ENCODE measurements around the gene ABCC8. TPM values are rescaled to one million over a fixed set of nuclear protein-coding genes. Genes with fewer than 3 reads are reported as not detected.

The ABCC8 gene
- total RNA-seq, 1 donor from 2014 or later = 80.5 TPM

DNA sequence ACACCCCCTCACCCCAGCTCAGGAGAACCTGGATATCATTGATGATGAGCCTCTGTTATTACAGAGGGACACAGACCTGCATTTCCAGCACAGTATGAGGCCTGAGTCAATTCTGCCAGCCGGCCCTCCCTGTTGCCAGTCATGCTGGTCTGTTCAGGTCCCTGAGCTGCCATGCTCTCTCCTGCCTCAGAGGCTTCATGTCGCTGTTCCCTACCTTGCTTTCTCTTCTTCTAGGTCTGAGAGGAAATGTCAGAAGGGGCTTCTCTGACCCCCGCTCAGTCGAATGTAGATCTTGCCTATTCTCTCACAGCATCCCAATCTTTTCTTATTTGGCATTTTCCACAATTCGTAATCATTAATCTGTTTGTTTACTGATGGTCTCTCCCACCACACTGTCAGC lies 21.8 kb upstream of the ABCC8 start:
- H3K36me3 Mint-ChIP-seq = no peaks in the 10 kb centered on the region
- H3K27me3 Mint-ChIP-seq = peaks cover 16% of the 10 kb centered on the region
- no peak overlapping the region for H3K27ac Mint-ChIP-seq
- no peaks in the 10 kb centered on the region for H3K4me1 Mint-ChIP-seq (ENCODE audit: unreplicated experiment)
- no peak overlapping the region for H3K4me3 Mint-ChIP-seq
- H3K9me3 Mint-ChIP-seq = no peaks in the 10 kb centered on the region
- DNase-seq (ENCODE audit: extremely low spot score, unreplicated experiment) = no peak
- TF ChIP-seq, protein P1, sequence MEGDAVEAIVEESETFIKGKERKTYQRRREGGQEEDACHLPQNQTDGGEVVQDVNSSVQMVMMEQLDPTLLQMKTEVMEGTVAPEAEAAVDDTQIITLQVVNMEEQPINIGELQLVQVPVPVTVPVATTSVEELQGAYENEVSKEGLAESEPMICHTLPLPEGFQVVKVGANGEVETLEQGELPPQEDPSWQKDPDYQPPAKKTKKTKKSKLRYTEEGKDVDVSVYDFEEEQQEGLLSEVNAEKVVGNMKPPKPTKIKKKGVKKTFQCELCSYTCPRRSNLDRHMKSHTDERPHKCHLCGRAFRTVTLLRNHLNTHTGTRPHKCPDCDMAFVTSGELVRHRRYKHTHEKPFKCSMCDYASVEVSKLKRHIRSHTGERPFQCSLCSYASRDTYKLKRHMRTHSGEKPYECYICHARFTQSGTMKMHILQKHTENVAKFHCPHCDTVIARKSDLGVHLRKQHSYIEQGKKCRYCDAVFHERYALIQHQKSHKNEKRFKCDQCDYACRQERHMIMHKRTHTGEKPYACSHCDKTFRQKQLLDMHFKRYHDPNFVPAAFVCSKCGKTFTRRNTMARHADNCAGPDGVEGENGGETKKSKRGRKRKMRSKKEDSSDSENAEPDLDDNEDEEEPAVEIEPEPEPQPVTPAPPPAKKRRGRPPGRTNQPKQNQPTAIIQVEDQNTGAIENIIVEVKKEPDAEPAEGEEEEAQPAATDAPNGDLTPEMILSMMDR (conservative IDR thresholded peaks at IDR 0.05) = peak; percentile 64

- TF ChIP-seq, protein P1 (conservative IDR thresholded peaks at IDR 0.05) = no peak
- DNase-seq (ENCODE audit: extremely low spot score, unreplicated experiment) = no peak
- Mint-ChIP-seq H3K4me1 (ENCODE audit: unreplicated experiment) (no peaks in the 10 kb centered on the region), H3K9me3 (no peaks in the 10 kb centered on the region), H3K27ac (no peak overlapping the region), H3K36me3 (no peaks in the 10 kb centered on the region), H3K27me3 (peaks cover 16% of the 10 kb centered on the region), H3K4me3 (no peak overlapping the region)
These were observed 21.4 kb upstream of the ABCC8 start for GRCh38 chr11:17498058-17498457.

DNA sequence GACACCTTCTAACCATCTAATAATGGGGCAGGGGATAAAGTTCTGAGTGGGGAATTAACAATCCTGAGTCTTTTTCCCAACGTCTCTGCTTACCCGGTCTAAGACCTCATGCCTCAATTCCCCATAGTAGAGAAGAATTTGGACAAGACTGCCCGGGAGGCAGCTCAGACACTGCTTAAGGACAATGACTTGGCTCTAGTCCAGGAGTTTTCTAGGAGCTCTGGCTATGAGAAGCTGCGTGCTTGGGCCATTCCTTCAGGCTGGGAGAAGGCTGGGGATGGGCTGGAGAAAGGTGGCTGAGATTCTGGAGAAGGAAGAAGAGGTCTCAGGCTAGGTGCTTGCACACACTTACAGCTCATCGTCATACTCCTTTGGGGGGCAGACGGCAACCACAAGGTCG lies 19.8 kb upstream of the ABCC8 start:
- no peak overlapping the region for H3K27ac Mint-ChIP-seq
- H3K27me3 Mint-ChIP-seq = peaks cover 16% of the 10 kb centered on the region
- H3K9me3 Mint-ChIP-seq = no peaks in the 10 kb centered on the region
- H3K4me1 Mint-ChIP-seq (ENCODE audit: unreplicated experiment) = no peaks in the 10 kb centered on the region
- no peak for DNase-seq (ENCODE audit: extremely low spot score, unreplicated experiment)
- TF ChIP-seq, protein P1 (conservative IDR thresholded peaks at IDR 0.05) = no peak
- H3K4me3 Mint-ChIP-seq = no peak overlapping the region
- no peaks in the 10 kb centered on the region for H3K36me3 Mint-ChIP-seq

- no peak overlapping the region for H3K4me3 Mint-ChIP-seq
- H3K36me3 Mint-ChIP-seq = no peaks in the 10 kb centered on the region
- H3K4me1 Mint-ChIP-seq (ENCODE audit: unreplicated experiment) = no peaks in the 10 kb centered on the region
- TF ChIP-seq, protein P1 (conservative IDR thresholded peaks at IDR 0.05) = no peak
- no peak overlapping the region for H3K27ac Mint-ChIP-seq
- peaks cover 27% of the 10 kb centered on the region for H3K27me3 Mint-ChIP-seq
- DNase-seq (ENCODE audit: extremely low spot score, unreplicated experiment) = no peak
- no peaks in the 10 kb centered on the region for H3K9me3 Mint-ChIP-seq
These were observed 17.4 kb upstream of the ABCC8 start for GRCh38 chr11:17494019-17494418.

DNA sequence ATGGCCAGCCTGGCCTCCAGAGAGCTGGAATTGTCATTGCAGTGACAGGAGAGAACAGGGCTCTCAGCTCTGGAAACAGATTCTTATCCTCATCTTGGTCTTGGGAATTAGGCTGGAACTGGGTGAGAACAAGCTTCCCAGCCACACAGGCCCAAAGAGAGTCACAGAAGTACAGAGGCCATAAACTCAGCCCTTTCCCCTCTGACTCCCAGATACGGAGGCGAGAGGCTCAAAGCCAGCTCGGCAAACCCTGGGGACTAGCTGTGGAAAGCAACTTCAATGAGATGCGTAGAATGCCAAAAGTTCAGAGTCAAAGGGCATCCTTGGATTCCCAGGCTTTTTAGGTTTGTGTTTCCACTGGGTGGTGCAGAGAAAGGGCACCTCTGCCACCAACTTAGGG lies 14.3 kb upstream of the ABCC8 start:
- no peaks in the 10 kb centered on the region for H3K9me3 Mint-ChIP-seq
- H3K4me3 Mint-ChIP-seq = no peak overlapping the region
- DNase-seq (ENCODE audit: extremely low spot score, unreplicated experiment) = no peak
- H3K4me1 Mint-ChIP-seq (ENCODE audit: unreplicated experiment) = no peaks in the 10 kb centered on the region
- TF ChIP-seq, protein P1 (conservative IDR thresholded peaks at IDR 0.05) = no peak
- no peak overlapping the region for H3K27ac Mint-ChIP-seq
- H3K27me3 Mint-ChIP-seq = peaks cover 30% of the 10 kb centered on the region
- no peaks in the 10 kb centered on the region for H3K36me3 Mint-ChIP-seq

GRCh38 chr11:17490232-17490631 lies 13.6 kb upstream of the ABCC8 start:
- H3K4me3 Mint-ChIP-seq = no peak overlapping the region
- peaks cover 30% of the 10 kb centered on the region for H3K27me3 Mint-ChIP-seq
- H3K36me3 Mint-ChIP-seq = no peaks in the 10 kb centered on the region
- TF ChIP-seq, protein P1 (conservative IDR thresholded peaks at IDR 0.05) = no peak
- H3K9me3 Mint-ChIP-seq = no peaks in the 10 kb centered on the region
- H3K27ac Mint-ChIP-seq = no peak overlapping the region
- DNase-seq (ENCODE audit: extremely low spot score, unreplicated experiment) = no peak
- no peaks in the 10 kb centered on the region for H3K4me1 Mint-ChIP-seq (ENCODE audit: unreplicated experiment)

All from type B pancreatic cell (in vitro differentiated cells).